H9 (cell line): ENCODE measurements around the gene EXD2. TPM values are rescaled to one million over a fixed set of nuclear protein-coding genes. Genes with fewer than 3 reads are reported as not detected.

Experiments
- DNase-seq: peaks from one replicate; pipeline ENCODE4 v3.0.0-alpha.2; 2017
- H2AFZ ChIP-seq: one replicate; pipeline ENCODE4 v1.6.1; 2013; ENCODE audit warnings: mild to moderate bottlenecking, low read length, control low read depth, moderate library complexity
- H2AK5ac ChIP-seq: 2 replicates; pipeline ENCODE4 v1.6.1; 2013; ENCODE audit warnings: low read length, control low read depth, mixed read lengths; ENCODE audit not compliant: insufficient read length
- H2BK120ac ChIP-seq: one replicate; pipeline ENCODE4 v1.6.1; 2013; ENCODE audit warnings: low read depth, mild to moderate bottlenecking, low read length, control low read depth, inconsistent platforms; ENCODE audit not compliant: poor library complexity, severe bottlenecking
- H2BK12ac ChIP-seq: 2 replicates; pipeline ENCODE4 v1.6.1; 2013; ENCODE audit warnings: low read length, control low read depth, mixed read lengths, low read depth; ENCODE audit not compliant: insufficient read length
- H2BK15ac ChIP-seq: 2 replicates; pipeline ENCODE4 v1.6.1; 2013; ENCODE audit warnings: low read depth, low read length, control low read depth
- H2BK20ac ChIP-seq: one replicate; pipeline ENCODE4 v1.6.1; 2013; ENCODE audit warnings: low read depth, mild to moderate bottlenecking, low read length, control low read depth, inconsistent platforms; ENCODE audit not compliant: poor library complexity, severe bottlenecking
- H2BK5ac ChIP-seq: 2 replicates; pipeline ENCODE4 v1.6.1; 2013; ENCODE audit warnings: low read length, control low read depth, mixed read lengths; ENCODE audit not compliant: insufficient read length
- H3K14ac ChIP-seq: 2 replicates; pipeline ENCODE4 v1.6.1; 2013; ENCODE audit warnings: low read length, control low read depth; ENCODE audit not compliant: insufficient read depth
- H3K18ac ChIP-seq: 2 replicates; pipeline ENCODE4 v1.6.1; 2013; ENCODE audit warnings: low read depth, mild to moderate bottlenecking, mixed read lengths, low read length, control low read depth; ENCODE audit not compliant: insufficient read length
- H3K23ac ChIP-seq: 2 replicates; pipeline ENCODE4 v1.6.1; 2013; ENCODE audit warnings: low read length, control low read depth, mixed read lengths, low read depth; ENCODE audit not compliant: insufficient read length
- H3K23me2 ChIP-seq: 2 replicates; pipeline ENCODE4 v1.6.1; 2013; ENCODE audit warnings: low read depth, mild to moderate bottlenecking, mixed read lengths, low read length, control low read depth; ENCODE audit not compliant: insufficient read length, poor library complexity, severe bottlenecking
- H3K27ac ChIP-seq: 2 replicates; pipeline ENCODE4 v1.5.1; 2013; ENCODE audit warnings: low read length, control low read depth, mixed read lengths, low read depth; ENCODE audit not compliant: insufficient read length
- H3K27me3 ChIP-seq: 2 replicates; pipeline ENCODE4 v1.6.1; 2013; ENCODE audit warnings: low read length, control low read depth, inconsistent platforms; ENCODE audit not compliant: insufficient read depth
- H3K4ac ChIP-seq: 2 replicates; pipeline ENCODE4 v1.6.1; 2013; ENCODE audit warnings: low read depth, mild to moderate bottlenecking, control low read depth, inconsistent platforms, low read length, moderate library complexity
- H3K4me1 ChIP-seq: 2 replicates; pipeline ENCODE4 v1.6.1; 2013; ENCODE audit warnings: low read length, control low read depth, inconsistent platforms; ENCODE audit not compliant: insufficient read depth
- H3K4me2 ChIP-seq: 2 replicates; pipeline ENCODE4 v1.6.1; 2013; ENCODE audit warnings: low read length, control low read depth, mixed read lengths; ENCODE audit not compliant: insufficient read length, insufficient read depth
- H3K56ac ChIP-seq: 2 replicates; pipeline ENCODE4 v1.6.1; 2013; ENCODE audit warnings: low read depth, mild to moderate bottlenecking, mixed read lengths, low read length, control low read depth; ENCODE audit not compliant: insufficient read length
- H3K79me1 ChIP-seq: 2 replicates; pipeline ENCODE4 v1.6.1; 2013; ENCODE audit warnings: low read depth, mild to moderate bottlenecking, moderate library complexity, low read length, control low read depth, inconsistent platforms; ENCODE audit not compliant: insufficient read depth, poor library complexity, severe bottlenecking
- H3K79me2 ChIP-seq: 2 replicates; pipeline ENCODE4 v1.6.1; 2013; ENCODE audit warnings: low read length, control low read depth, inconsistent platforms; ENCODE audit not compliant: insufficient read depth
- H3K9ac ChIP-seq: 2 replicates; pipeline ENCODE4 v1.6.1; 2013; ENCODE audit warnings: low read length, control low read depth, mixed read lengths; ENCODE audit not compliant: insufficient read length; ENCODE audit errors: extremely low read depth
- H3K9me3 ChIP-seq: one replicate; pipeline ENCODE4 v1.6.1; 2013; ENCODE audit warnings: low read depth, low read length, inconsistent platforms; ENCODE audit not compliant: control insufficient read depth
- H3T11ph ChIP-seq: one replicate; pipeline ENCODE4 v1.6.1; 2013; ENCODE audit warnings: mild to moderate bottlenecking, low read length, control low read depth, inconsistent platforms
- H4K20me1 ChIP-seq: one replicate; pipeline ENCODE4 v1.6.1; 2013; ENCODE audit not compliant: control insufficient read depth, insufficient read length, insufficient read depth
- H4K5ac ChIP-seq: 2 replicates; pipeline ENCODE4 v1.6.1; 2013; ENCODE audit warnings: low read depth, mild to moderate bottlenecking, mixed read lengths, low read length, control low read depth; ENCODE audit not compliant: insufficient read length
- H4K8ac ChIP-seq: replicated peaks from 2 replicates; pipeline ENCODE4 v1.6.1; 2013; ENCODE audit warnings: low read length, control low read depth, mixed read lengths, low read depth; ENCODE audit not compliant: insufficient read length
- H4K91ac ChIP-seq: 2 replicates; pipeline ENCODE4 v1.6.1; 2013; ENCODE audit warnings: low read depth, mild to moderate bottlenecking, moderate library complexity, mixed read lengths, low read length, control low read depth; ENCODE audit not compliant: insufficient read length
- H3K27ac Mint-ChIP-seq, 3 experiments: 2 replicates in 2 of 3; 3 replicates in 1 of 3; pipeline ENCODE4 v1.8.0; 2020 to 2021; ENCODE audit warnings: mixed read lengths in 3 of 3, mild to moderate bottlenecking in 1 of 3, moderate library complexity in 1 of 3
- H3K27me3 Mint-ChIP-seq: 2 replicates; pipeline ENCODE4 v1.8.0; 2021; ENCODE audit warnings: low read depth, mild to moderate bottlenecking, moderate library complexity, mixed read lengths
- H3K36me3 Mint-ChIP-seq, 3 experiments: 2 replicates in 2 of 3; 3 replicates in 1 of 3; pipeline ENCODE4 v1.8.0; 2020 to 2021; ENCODE audit warnings: low read depth in 3 of 3, mixed read lengths in 3 of 3; ENCODE audit not compliant: insufficient read depth in 1 of 3
- H3K4me1 Mint-ChIP-seq, 2 experiments: 2 replicates each; pipeline ENCODE4 v1.8.0; 2020; ENCODE audit warnings: mixed read lengths in 2 of 2
- H3K4me3 Mint-ChIP-seq, 2 experiments: 2 replicates in 1 of 2; 3 replicates in 1 of 2; pipeline ENCODE4 v1.8.0; 2020 to 2021; ENCODE audit warnings: mild to moderate bottlenecking in 2 of 2, mixed read lengths in 2 of 2, moderate library complexity in 1 of 2
- H3K9me3 Mint-ChIP-seq, 2 experiments: 2 replicates in 1 of 2; 3 replicates in 1 of 2; pipeline ENCODE4 v1.8.0; 2020; ENCODE audit warnings: mild to moderate bottlenecking in 2 of 2, mixed read lengths in 2 of 2, moderate library complexity in 1 of 2
- CTCF ChIP-seq: fragments of 200-600 bp; sonication (generic); conservative IDR thresholded peaks from 3 replicates; pipeline ENCODE4 v1.8.0; 2021; ENCODE audit warnings: antibody characterized with exemption, mild to moderate bottlenecking
- WGBS: extraction: QIAGEN DNeasy Blood & Tissue Kit; methylation state at CpG from one replicate; pipeline ENCODE4 v1.1.7; 2013; ENCODE audit warnings: missing lambda C conversion rate, low lambda C conversion rate, mixed read lengths; ENCODE audit not compliant: insufficient read length; ENCODE audit errors: extremely low coverage; 5-methylcytosine and 5-hydroxymethylcytosine counted together
- total RNA-seq: library from RNA; stranded (reverse); gene quantifications from 2 replicates; pipeline ENCODE4 v1.2.1, GENCODE V29; 2021

Gene EXD2
- total RNA-seq, 1 experiment from 2014 or later: 19.6 TPM

GRCh38 chr14:69170839-69171238 is 20.5 kb upstream of the EXD2 start:
- TF ChIP-seq CTCF: no peak
- H2BK20ac ChIP-seq: no peak overlapping the region
- Mint-ChIP-seq H3K4me3 (no peak overlapping the region), H3K27me3 (no peaks in the 10 kb centered on the region; the same call in 1 of the 2 replicates), H3K27ac (no peak overlapping the region), H3K36me3 (no peaks in the 10 kb centered on the region), H3K9me3 (no peaks in the 10 kb centered on the region; a peak in 1 of 5 replicates), H3K4me1 (peaks cover 0 to 11% of the 10 kb centered on the region in 2 experiments; a peak in 1 of 4 replicates)
- no peak overlapping the region for H2BK120ac ChIP-seq
- H3K23me2 ChIP-seq: no peaks in the 10 kb centered on the region
- no peaks in the 10 kb centered on the region for H4K20me1 ChIP-seq
- no peak overlapping the region for H4K91ac ChIP-seq
- no peak overlapping the region for H2AK5ac ChIP-seq
- no peaks in the 10 kb centered on the region for H3K27me3 ChIP-seq
- no peak overlapping the region for H3K27ac ChIP-seq
- H2BK5ac ChIP-seq: no peak overlapping the region
- H3K4me2 ChIP-seq: no peak overlapping the region
- H3K79me1 ChIP-seq: no peaks in the 10 kb centered on the region
- H2BK12ac ChIP-seq: no peak overlapping the region
- H3K79me2 ChIP-seq: no peaks in the 10 kb centered on the region
- no peak overlapping the region for H3K4ac ChIP-seq
- no peak overlapping the region for H3K18ac ChIP-seq
- no CpG with 5 or more reads among the region's 1 CpG for WGBS
- H2BK15ac ChIP-seq: no peak overlapping the region
- H3K56ac ChIP-seq: no peak overlapping the region
- no peak overlapping the region for H3T11ph ChIP-seq
- no peak overlapping the region for H3K14ac ChIP-seq
- H3K23ac ChIP-seq: no peak overlapping the region
- no peak for DNase-seq
- peaks cover 3% of the 10 kb centered on the region; the same call in 1 of the 2 replicates for H3K4me1 ChIP-seq
- no peak overlapping the region for H2AFZ ChIP-seq
- H3K9ac ChIP-seq: no peak overlapping the region
- no peak overlapping the region for H4K8ac ChIP-seq
- no peaks in the 10 kb centered on the region for H3K9me3 ChIP-seq
- no peak overlapping the region for H4K5ac ChIP-seq
